Ramos (cell line): Measurements from ENCODE around the gene FKBP6.
"Not testable (repeated sequence)": the region's sequence is repeated elsewhere in the genome, so short reads cannot be mapped to it uniquely, and the experiment has no call there.

Source experiments
- in situ Hi-C: fragments of 300-500 bp; cut with MboI; formaldehyde crosslinking; loops from one replicate; pipeline ENCODE4 v1.14.3; 2022; ENCODE audit warnings: low sequenced_read_pairs; ENCODE audit not compliant: unreplicated experiment

The FKBP6 gene

GRCh38 chr7:73327922-73328321, at the start of gene FKBP6, which contains the start of gene TRIM50:
Gene FKBP6 (plus strand): TSS chr7:73328161. CDS start chr7:73328429, 268 bp downstream.
Gene TRIM50 (minus strand): TSS chr7:73328082. CDS start chr7:73324787, 3,295 bp downstream.
- in situ Hi-C loops, result not testable (repeated sequence)

GRCh38 chr7:73297235-73297634, 30.7 kb upstream of the FKBP6 start:
- in situ Hi-C loops, result not testable (repeated sequence)

- in situ Hi-C loops, result not testable (repeated sequence)
Observed at GRCh38 chr7:73297706-73298105, 30.3 kb upstream of the FKBP6 start.

- in situ Hi-C loops, result not testable (repeated sequence)
Observed at GRCh38 chr7:73299812-73300211, 28.1 kb upstream of the FKBP6 start.

DNA sequence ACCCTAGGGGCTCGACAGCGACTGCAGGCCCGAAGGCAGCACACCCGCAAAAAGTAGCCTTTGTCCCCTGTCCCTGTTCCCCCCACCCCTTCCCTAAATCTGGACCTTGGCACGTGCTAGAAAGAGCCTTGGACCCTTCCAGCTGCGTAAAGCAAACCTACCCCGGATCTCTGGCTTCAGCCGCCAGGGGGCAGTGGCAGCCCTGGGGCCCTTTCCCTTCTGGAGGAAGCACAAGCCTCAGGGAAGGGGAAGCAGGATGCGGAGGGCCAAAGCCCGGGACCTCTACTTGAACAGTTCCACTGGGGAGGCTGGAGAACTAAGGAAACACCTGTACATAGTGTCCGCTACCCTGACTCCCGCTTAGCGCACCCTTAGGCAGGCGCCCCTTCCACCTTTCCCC, 26.9 kb upstream of the FKBP6 start:
- in situ Hi-C loops, result not testable (repeated sequence)

- in situ Hi-C loops, result not testable (repeated sequence)
Observed at GRCh38 chr7:73302846-73303245, 25.1 kb upstream of the FKBP6 start.

DNA sequence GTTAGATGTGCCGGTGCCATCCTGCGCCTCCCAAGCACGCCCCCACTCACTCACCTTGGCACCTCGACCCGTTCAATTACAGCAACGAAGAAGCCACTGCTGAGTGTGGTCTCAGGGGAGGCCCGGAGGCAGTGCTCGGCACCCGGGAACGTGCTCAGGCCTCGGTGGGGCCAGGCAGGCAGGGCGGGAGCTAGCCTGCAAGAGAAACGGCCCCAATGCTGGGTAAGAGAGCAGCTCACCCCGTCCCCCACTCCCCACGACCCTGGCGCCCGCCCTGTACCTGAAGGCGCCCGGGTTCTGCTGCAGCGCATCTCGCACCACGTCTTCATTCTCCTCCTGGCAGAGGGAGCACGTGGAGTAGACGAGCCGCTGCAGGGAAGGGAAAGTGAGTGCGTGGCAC, 24.4 kb upstream of the FKBP6 start:
- in situ Hi-C loops, result no loop called here

DNA sequence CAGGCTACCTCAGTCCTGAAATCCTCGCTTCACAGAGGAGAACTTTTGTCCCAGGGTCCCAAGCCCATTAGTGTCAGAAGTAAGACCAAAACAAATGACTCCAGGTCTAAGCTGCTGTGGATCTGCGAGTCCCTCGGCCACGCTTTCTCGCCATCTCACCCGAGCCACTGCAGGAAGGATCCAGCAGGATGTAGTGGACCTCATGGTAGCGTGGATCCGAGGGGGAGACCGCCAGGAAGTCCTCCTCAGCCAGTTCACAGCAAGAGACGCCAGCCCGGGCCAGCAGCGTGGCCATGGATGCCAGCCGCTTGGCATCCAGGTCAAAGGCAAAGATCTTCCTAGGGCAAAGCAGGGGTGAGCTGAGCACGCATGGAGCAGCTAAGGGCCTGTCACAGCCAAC, 23.9 kb upstream of the FKBP6 start:
- in situ Hi-C loops, result no loop called here

- in situ Hi-C loops, result not testable (repeated sequence)
Observed at GRCh38 chr7:73304612-73305387, 23.2 kb upstream of the FKBP6 start.

DNA sequence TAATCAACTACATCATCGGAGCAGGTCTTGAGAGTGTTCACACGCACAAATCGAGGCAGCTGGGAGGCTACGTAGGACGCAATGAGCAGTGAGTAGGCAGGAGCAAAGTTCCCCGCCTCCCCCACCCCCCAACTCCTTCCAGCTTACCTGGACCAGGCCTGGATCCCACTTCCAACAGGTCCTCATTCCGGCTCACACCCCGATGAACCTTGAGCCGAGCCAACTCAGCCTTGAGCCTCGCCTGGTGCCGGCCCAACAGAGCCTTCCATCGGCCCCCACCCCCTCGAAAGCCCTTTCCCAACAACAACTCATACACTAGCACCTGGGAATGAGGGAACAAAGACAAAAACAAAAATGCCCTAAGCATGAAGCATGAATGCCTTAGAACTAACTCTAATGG, 20.5 kb upstream of the FKBP6 start:
- in situ Hi-C loops, result no loop called here

- in situ Hi-C loops, result no loop called here
Observed at GRCh38 chr7:73308074-73308664, 19.8 kb upstream of the FKBP6 start.

DNA sequence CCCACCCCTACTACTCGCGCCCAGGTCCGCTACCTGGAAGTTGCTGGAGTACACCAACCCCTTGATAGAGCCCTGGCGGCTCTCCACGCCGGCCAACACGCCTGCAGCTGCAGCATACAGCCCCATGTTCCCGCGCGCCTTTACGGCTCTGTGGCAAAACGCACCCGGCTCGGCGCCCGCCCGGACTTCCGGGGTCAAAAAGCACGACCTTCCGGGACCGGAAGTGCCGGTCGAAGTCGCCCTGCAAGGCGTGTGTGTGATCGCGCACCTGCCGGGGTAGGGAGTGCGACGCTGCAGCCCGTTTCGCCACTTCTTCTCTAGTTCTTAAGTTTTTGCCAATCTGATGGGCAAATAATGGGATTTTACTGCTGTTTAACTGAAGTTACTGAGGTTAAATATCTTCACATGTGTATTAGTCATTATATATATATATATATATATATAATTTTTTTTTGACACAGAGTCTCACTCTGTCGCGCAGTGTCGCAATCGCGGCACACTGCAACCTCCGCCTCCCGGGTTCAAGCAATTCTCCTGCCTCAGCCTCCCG, 19.2 kb upstream of the FKBP6 start, which contains the start of gene NSUN5:
TSS of gene NSUN5 (minus strand) at position 162 of the 550 bp plus-strand sequence. CDS start at position 126, 36 bp downstream.
- in situ Hi-C loops, result no loop called here

GRCh38 chr7:73311421-73311820, 16.5 kb upstream of the FKBP6 start:
- in situ Hi-C loops, result not testable (repeated sequence)

- in situ Hi-C loops, result no loop called here
Observed at GRCh38 chr7:73312831-73313520, 15.0 kb upstream of the FKBP6 start.

- in situ Hi-C loops, result no loop called here
Observed at GRCh38 chr7:73313521-73313906, 14.4 kb upstream of the FKBP6 start.

- in situ Hi-C loops, result no loop called here
Observed at GRCh38 chr7:73314271-73314670, 13.7 kb upstream of the FKBP6 start.

GRCh38 chr7:73316521-73316920, 11.4 kb upstream of the FKBP6 start:
- in situ Hi-C loops, result no loop called here

GRCh38 chr7:73318656-73319204, 9.2 kb upstream of the FKBP6 start:
- in situ Hi-C loops, result not testable (repeated sequence)

DNA sequence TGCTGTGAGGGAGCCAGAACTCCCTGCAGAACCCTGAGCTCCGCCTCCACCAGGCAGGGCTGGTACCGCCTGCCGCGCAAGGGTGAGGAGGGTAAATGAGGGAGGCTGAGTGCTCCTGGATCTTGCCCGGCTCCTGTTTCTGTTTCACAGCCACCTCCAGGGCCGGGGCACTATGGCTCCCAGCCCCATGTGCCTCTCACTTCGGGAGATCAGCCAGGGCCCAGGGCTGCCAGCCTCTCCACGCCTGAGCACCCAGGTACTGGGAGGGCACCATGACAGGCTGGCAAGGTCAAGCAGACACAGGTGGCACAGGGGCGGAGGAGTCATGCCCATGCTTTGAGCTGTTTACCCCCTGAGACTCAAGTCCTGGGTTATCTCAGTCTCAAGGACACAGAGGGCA, 8.4 kb upstream of the FKBP6 start:
- in situ Hi-C loops, result not testable (repeated sequence)

GRCh38 chr7:73320009-73320408, 8.0 kb upstream of the FKBP6 start:
- in situ Hi-C loops, result not testable (repeated sequence)
